Endothelial cell of umbilical vein (primary cell): ENCODE data around the gene MICAL3. TPM values are rescaled to one million over a fixed set of nuclear protein-coding genes. Genes with fewer than 3 reads are reported as not detected.

ENCODE experiments used
- BruUV-seq: library from RNA; stranded (reverse); fragments of 400-500 nt; replicated peaks from 2 replicates; lab custom pipeline; 2021; lab: Mats Ljungman, UMichigan
- CTCF ChIA-PET: fragments of 300-600, 350-600 bp; sonication (Branson Sonifier 250); formaldehyde crosslinking; loops from one replicate; lab custom pipeline; 2021; ENCODE audit warnings: antibody characterized with exemption, inconsistent platforms; lab: Charles Lee
- POLR2A ChIA-PET: fragments of 300-600, 350-600 bp; sonication (Branson Sonifier 250); formaldehyde crosslinking; loops from one replicate; lab custom pipeline; 2021; ENCODE audit warnings: antibody characterized with exemption, inconsistent platforms; lab: Charles Lee
- DNase-seq: peaks from one replicate; pipeline ENCODE4 v3.0.0-alpha.2; 2011; ENCODE audit warnings: low read depth, low spot score
- FAIRE-seq: peaks from 2 replicates; lab custom pipeline; 2011; peaks lifted over from hg19 to GRCh38; lab: Jason Lieb, UNC
- H2AFZ ChIP-seq: 2 replicates; pipeline ENCODE4 v1.6.0; 2012; ENCODE audit warnings: low read depth, low read length, control low read depth, inconsistent platforms
- H3K27ac ChIP-seq: 2 replicates; pipeline ENCODE4 v1.5.1; 2011; ENCODE audit warnings: low read depth, mild to moderate bottlenecking, control low read depth, low read length, moderate library complexity; ENCODE audit not compliant: insufficient read depth
- H3K27me3 ChIP-seq, 2 experiments: 2 replicates each; pipeline versions ENCODE4 v1.6.0 to v1.6.1; 2011; ENCODE audit warnings: low read length in 2 of 2, mixed read lengths in 1 of 2; ENCODE audit not compliant: control insufficient read depth in 2 of 2, insufficient read depth in 2 of 2
- H3K36me3 ChIP-seq, 2 experiments: 2 replicates in 1 of 2; 3 replicates in 1 of 2; pipeline ENCODE4 v1.5.1; 2011; ENCODE audit warnings: low read length in 2 of 2, mild to moderate bottlenecking in 1 of 2, moderate library complexity in 1 of 2; ENCODE audit not compliant: control insufficient read depth in 2 of 2, insufficient read depth in 2 of 2; ENCODE audit errors: extremely low read depth in 1 of 2
- H3K4me1 ChIP-seq: 3 replicates; pipeline ENCODE4 v1.5.1; 2011; ENCODE audit warnings: mild to moderate bottlenecking, low read length; ENCODE audit not compliant: control insufficient read depth, insufficient read depth; ENCODE audit errors: extremely low read depth
- H3K4me2 ChIP-seq: 2 replicates; pipeline ENCODE4 v1.6.1; 2011; ENCODE audit warnings: low read length, control low read depth, mixed read lengths; ENCODE audit not compliant: insufficient read depth
- H3K4me3 ChIP-seq, 3 experiments: fragments of 200-600 bp in 1 of 3; sonication (generic), shearing (Covaris generic) in 1 of 3; replicated peaks in 1 of 3; 2 replicates each; pipeline ENCODE4 v1.5.1; 2011 to 2016; ENCODE audit warnings: control low read depth in 3 of 3, low read length in 3 of 3, mild to moderate bottlenecking in 2 of 3, inconsistent platforms in 1 of 3, low read depth in 1 of 3, moderate library complexity in 1 of 3; ENCODE audit not compliant: insufficient read depth in 1 of 3
- H3K79me2 ChIP-seq: 2 replicates; pipeline ENCODE4 v1.6.0; 2012; ENCODE audit warnings: low read length, inconsistent platforms; ENCODE audit not compliant: control insufficient read depth, insufficient read depth
- H3K9ac ChIP-seq: replicated peaks from 2 replicates; pipeline ENCODE3; 2011; ENCODE audit warnings: low read length, control low read depth; ENCODE audit not compliant: insufficient read depth; ENCODE audit errors: extremely low read depth
- H3K9me1 ChIP-seq: replicated peaks from 3 replicates; pipeline ENCODE4 v1.6.0; 2011; ENCODE audit warnings: mild to moderate bottlenecking, low read length; ENCODE audit not compliant: control insufficient read depth, insufficient read depth; ENCODE audit errors: extremely low read depth
- H3K9me3 ChIP-seq: replicated peaks from 2 replicates; pipeline ENCODE4 v1.5.1; 2012; ENCODE audit warnings: low read length, inconsistent platforms; ENCODE audit not compliant: control insufficient read depth, insufficient read depth
- H4K20me1 ChIP-seq: replicated peaks from 2 replicates; pipeline ENCODE3; 2011; ENCODE audit warnings: mild to moderate bottlenecking, low read length; ENCODE audit not compliant: control insufficient read depth, insufficient read depth; ENCODE audit errors: extremely low read depth
- CTCF ChIP-seq, 2 donors: IDR thresholded peaks; 1 replicate in 1 of 2; 2 replicates in 1 of 2; pipeline ENCODE4 v1.5.1; 2011; ENCODE audit warnings: low read length in 2 of 2, mild to moderate bottlenecking in 2 of 2, moderate library complexity in 2 of 2, control low read depth in 1 of 2, inconsistent platforms in 1 of 2, low read depth in 1 of 2; ENCODE audit not compliant: insufficient read depth in 1 of 2; ENCODE audit errors: extremely low read depth in 1 of 2
- EZH2 ChIP-seq: IDR thresholded peaks from 2 replicates; pipeline ENCODE4 v1.6.1; 2012; ENCODE audit warnings: borderline replicate concordance, low read depth, mild to moderate bottlenecking, moderate library complexity, low read length, inconsistent platforms; ENCODE audit not compliant: severe bottlenecking
- FOS ChIP-seq: IDR thresholded peaks from 2 replicates; pipeline ENCODE4 v1.6.1; 2011; ENCODE audit warnings: mild to moderate bottlenecking, low read length, moderate library complexity, borderline replicate concordance; ENCODE audit not compliant: insufficient read depth
- GATA2 ChIP-seq: IDR thresholded peaks from 2 replicates; pipeline ENCODE4 v1.7.0; 2011; ENCODE audit warnings: low read depth, mild to moderate bottlenecking, moderate library complexity, mixed read lengths, low read length; ENCODE audit not compliant: insufficient read length, insufficient read depth
- JUN ChIP-seq: IDR thresholded peaks from 2 replicates; pipeline ENCODE4 v1.6.1; 2011; ENCODE audit warnings: borderline replicate concordance, low read depth; ENCODE audit not compliant: insufficient read length, insufficient read depth
- MAX ChIP-seq: IDR thresholded peaks from 2 replicates; pipeline ENCODE4 v1.6.1; 2011; ENCODE audit not compliant: insufficient read depth, insufficient read length
- MYC ChIP-seq: IDR thresholded peaks from one replicate; pipeline ENCODE4 v1.6.1; 2011; ENCODE audit warnings: mild to moderate bottlenecking, low read depth, low read length
- POLR2A ChIP-seq: IDR thresholded peaks from 2 replicates; pipeline ENCODE4 v1.6.1; 2012; ENCODE audit warnings: low read depth, mild to moderate bottlenecking, control low read depth, low read length
- POLR2AphosphoS5 ChIP-seq: IDR thresholded peaks from 2 replicates; pipeline ENCODE4 v1.6.1; 2012; ENCODE audit warnings: low read depth, mild to moderate bottlenecking, control low read depth, low read length, moderate library complexity; ENCODE audit not compliant: insufficient read depth
- dilution Hi-C: fragments of 300-500 bp; cut with MboI; formaldehyde crosslinking; loops from one replicate; pipeline ENCODE4 v1.15.0; 2019; ENCODE audit warnings: low sequenced_read_pairs; ENCODE audit not compliant: extremely low pct_ligation_motif_present
- intact Hi-C: fragments of 100-400 bp; cut with micrococcal nuclease; formaldehyde crosslinking; loops from one replicate; pipeline ENCODE4 v1.10.0; 2022
- polyA plus RNA-seq, 4 experiments: library from polyadenylated mRNA; depleted of rRNA in 3 of 4; stranded (reverse) in 3 of 4; unstranded in 1 of 4; fragments of >200 nt; gene quantifications; 2 replicates each; pipeline versions ENCODE4 v1.2.1 to v1.2.3, GENCODE V29; 2011 to 2012; ENCODE audit warnings: missing spikeins in 1 of 4
- total RNA-seq: library from RNA; stranded (reverse); gene quantifications from 2 replicates; pipeline ENCODE4 v1.2.3, GENCODE V29; 2021

The MICAL3 gene
- total and polyA plus RNA-seq, 2 donors (not counting 3 experiments of a cell fraction or from before 2014, with no cell fraction given) = 14.5 to 63.7 TPM

GRCh38 chr22:17955590-17956379, 68.6 kb downstream of the MICAL3 start:
- ChIA-PET POLR2A (no interaction called here), CTCF (no interaction called here)
- no peaks in the 10 kb centered on the region for H3K36me3 ChIP-seq
- no peak for DNase-seq
- no TSS peak for BruUV-seq
- H3K4me2 ChIP-seq = no peak overlapping the region
- H3K27ac ChIP-seq = no peak overlapping the region
- H3K9ac ChIP-seq = no peak overlapping the region
- intact Hi-C loops (no loop called here), dilution Hi-C loops (no loop called here)
- H3K27me3 ChIP-seq = no peaks in the 10 kb centered on the region
- H3K9me3 ChIP-seq = no peaks in the 10 kb centered on the region
- H3K4me3 ChIP-seq = no peak overlapping the region
- H3K9me1 ChIP-seq = no peaks in the 10 kb centered on the region
- H3K4me1 ChIP-seq = peaks cover 7% of the 10 kb centered on the region
- no peaks in the 10 kb centered on the region for H4K20me1 ChIP-seq
- peaks cover 63% of the 10 kb centered on the region for H3K79me2 ChIP-seq
- FAIRE-seq = peak; percentile 15
- H2AFZ ChIP-seq = no peak overlapping the region
- no peak for TF ChIP-seq GATA2
- no peak for TF ChIP-seq POLR2AphosphoS5
- no peak for TF ChIP-seq MYC
- no peak for TF ChIP-seq CTCF (IDR thresholded peaks at IDR 0.05; ENCODE audit: extremely low read depth in 1 of 2, insufficient read depth in 1 of 2, low read depth in 1 of 2, low read length in 2 of 2)
- TF ChIP-seq EZH2 = no peak
- TF ChIP-seq POLR2A = no peak
- TF ChIP-seq JUN = no peak
- no peak for TF ChIP-seq FOS
- TF ChIP-seq MAX = no peak
